Stimulated activated CD4-positive, alpha-beta T cell treated with anti-CD3 and anti-CD28 coated beads, Interleukin-2, amount 100 ng/mL, for 4 hours (primary cell): Measurements from ENCODE around the gene C1QTNF1.
"Not testable (repeated sequence)": the region's sequence is repeated elsewhere in the genome, so short reads cannot be mapped to it uniquely, and the experiment has no call there.

Experiments used
- DNase-seq: peaks from one replicate; pipeline ENCODE4 v3.0.0-alpha.2; 2020; ENCODE audit warnings: low read depth

Gene C1QTNF1

DNA sequence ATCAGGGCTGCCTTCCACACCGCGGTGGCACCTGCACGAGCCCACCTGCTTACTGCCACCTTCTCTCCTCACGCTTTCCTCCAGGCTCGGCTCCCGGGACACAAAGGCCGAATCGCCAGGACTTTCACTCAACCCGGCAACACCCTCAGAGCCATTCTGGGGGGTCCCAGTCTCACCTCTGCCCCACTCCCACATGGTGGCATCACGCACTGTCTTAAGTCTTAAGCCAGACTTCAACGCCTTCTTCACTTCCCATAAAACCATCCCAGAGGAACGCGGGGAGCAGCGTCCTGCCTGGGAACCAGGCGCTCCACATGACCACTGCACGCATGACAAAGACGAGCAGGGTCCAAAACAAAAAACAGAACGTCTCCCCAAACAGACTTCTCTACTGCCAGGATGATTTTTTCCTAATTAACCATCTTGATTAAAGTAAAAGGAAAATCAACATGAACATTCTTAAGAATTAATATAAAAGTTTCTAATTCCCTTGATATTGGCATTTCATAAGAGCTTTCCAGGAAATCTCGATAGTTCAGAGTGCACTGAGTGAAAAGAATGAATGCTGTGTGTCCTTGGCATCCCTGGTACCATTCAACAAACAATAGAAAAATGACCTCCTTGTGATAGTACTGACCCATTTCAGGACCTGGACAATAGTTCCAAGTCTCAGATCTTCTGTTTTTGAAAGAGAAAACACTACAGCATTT is 17.0 kb upstream of the C1QTNF1 start:
- no peak for DNase-seq

DNA sequence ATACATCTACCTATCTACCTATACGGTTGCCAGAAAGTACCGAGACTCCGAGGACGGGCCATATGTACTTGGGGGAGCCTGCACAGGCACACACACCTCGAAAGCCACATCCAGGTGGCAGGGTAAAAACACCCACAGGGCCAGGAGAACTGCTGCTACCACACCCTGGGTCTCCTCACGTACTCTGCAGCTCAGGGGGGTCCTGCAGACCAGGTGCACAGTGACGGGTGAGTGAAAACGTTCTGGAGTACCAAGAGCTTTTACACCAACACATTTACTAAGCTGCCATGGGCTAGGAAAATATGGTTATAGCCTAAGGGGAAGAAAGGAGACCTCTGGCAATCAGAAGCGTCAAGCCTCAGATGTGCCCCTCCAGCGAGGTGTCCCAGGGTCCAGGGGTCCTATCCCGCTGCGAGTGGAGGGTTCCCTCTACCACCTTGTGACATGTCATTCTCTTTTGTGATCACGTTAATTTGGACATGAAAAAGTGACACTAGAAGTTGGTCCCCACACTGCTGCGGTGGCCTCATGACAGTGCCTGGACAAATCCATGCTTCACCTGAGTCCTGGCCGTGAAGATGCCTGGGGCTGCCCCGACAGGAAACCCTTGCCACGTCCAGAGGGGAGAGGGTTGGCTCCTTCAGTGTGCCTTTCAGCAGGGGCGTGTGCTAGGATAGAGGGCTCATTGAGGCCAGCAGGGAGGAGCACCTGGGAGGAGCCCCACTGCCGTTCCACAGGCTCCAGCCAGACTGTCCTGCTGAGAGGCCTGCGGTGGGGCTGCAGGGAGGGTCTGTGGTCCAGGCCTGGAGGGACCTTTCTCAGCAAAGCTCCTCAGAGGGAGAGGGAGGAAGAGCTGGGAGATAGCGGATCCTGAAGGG is 16.2 kb upstream of the C1QTNF1 start:
- no peak for DNase-seq

DNA sequence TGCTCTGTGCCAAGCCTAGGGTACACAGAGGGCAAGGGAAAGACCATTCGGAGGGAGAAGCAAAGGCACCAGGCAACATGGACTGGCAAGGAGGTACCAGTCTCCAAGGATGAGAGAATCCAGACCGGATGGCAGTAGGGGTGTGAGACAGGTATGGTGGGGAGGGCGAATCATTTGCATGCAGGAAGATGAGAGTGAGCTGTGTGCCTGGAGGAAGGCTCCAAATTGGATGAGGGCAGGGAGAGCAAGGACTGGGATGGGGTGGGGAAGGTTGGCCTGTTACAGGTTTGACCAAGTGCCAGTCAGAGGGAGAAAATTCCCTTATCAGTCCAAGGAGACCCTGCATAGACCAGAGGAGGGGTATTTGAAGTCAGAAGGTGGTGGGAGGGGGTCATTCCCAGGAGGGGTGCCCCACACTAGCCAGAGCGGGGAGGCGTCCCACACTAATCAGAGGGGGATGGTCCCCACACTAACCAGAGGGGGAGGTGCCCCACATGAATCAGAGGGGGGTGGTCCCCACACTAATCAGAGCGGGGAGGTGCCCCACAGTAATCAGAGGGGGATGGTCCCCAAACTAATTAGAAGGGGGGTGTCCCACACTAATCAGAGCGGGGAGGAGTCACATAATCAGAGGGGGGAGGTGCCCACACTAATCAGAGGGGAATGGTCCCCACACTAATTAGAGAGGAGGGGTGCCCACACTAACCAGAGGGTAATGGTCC is 15.1 kb upstream of the C1QTNF1 start:
- no peak for DNase-seq

- DNase-seq = peak; percentile 70
Measured at GRCh38 chr17:79009397-79010303, 14.3 kb upstream of the C1QTNF1 start, which contains the start of gene CANT1. Gene CANT1, minus strand, starts transcription at chr17:79009764. Its CDS starts 12,142 bp downstream, at chr17:78997622.

GRCh38 chr17:79010304-79010646 is 13.7 kb upstream of the C1QTNF1 start:
- DNase-seq = no peak

DNA sequence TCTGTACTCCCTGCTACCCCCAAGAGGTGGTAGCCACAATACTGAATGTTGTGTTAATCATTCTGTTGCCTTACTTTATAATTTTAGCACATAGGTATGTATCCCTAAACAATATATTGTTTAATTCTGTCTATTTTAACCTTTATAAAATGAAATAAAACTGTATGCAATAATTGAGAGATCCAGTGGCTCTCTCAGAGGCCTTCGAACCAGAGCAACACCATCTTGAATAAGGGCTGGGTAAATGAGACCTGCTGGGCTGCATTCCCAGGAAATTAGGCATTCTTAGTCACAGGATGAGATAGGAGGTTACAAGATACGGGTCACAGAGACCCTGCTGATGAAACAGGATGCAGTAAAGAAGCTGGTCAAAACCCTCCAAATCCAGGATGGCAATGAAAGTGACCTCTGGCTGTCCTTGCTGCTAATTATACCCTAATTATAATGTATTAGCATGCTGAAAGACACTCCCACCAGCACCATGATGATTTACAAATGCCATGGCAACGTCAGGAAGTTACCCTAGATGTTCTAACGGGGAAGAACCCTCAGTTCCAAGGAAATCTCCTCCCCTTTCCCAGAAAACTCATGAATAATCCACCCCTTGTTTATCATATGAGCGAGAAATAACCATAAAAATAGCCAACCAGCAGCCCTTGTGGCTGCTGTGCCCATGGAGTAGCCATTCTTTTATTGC is 12.4 kb upstream of the C1QTNF1 start:
- DNase-seq = no peak

DNA sequence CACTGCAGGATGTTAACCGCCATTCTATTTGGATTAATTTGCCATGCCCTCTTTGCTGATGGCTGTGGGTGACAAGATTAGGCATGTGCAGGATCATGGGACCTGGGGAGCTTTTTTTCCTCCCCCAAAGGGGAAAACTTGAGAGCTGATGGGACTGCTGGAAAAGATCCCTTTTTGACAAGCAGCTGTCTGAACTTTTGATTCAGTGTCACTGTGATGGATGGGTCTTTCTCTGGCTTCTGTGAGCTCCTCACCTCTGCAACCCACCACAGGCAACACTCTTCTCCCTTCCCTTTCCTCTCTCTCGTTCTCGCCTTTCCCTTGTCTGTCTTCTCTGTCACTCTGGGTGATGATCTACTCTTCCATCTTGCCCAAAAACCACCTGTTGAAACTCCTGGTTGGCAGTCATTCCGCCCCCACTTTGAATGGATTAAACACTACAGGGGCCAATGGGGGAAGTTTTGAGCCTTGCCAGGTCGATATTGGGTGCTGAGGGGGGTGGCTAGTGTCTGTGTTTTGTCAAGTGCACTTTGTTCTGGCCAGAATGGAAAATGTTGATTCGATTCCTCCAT is 11.3 kb upstream of the C1QTNF1 start:
- no peak for DNase-seq

GRCh38 chr17:79014158-79014758 is 9.7 kb upstream of the C1QTNF1 start:
- no peak for DNase-seq

GRCh38 chr17:79017546-79018369 is 6.2 kb upstream of the C1QTNF1 start:
- no peak for DNase-seq

GRCh38 chr17:79018370-79018695 is 5.6 kb upstream of the C1QTNF1 start:
- no peak for DNase-seq

DNA sequence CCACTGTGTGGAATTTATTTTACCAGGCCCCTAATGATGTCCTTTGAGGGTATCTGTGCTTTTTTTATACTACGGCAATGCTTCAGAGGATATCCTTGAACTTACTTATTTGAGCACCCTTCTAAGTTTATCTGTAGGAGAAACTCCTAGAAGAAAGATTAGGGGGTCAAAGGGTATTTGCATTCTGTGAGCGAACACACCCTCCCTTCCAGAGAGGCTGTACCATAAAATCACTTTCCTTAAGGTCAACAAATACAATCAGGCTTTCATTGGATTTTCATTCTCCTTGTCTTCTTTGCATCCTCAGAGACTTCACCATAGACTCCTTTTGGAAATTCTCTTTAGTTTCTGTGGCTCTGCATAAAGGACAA is 4.7 kb upstream of the C1QTNF1 start:
- no peak for DNase-seq

- DNase-seq = peak; percentile 32
Measured at GRCh38 chr17:79019632-79020584, 4.1 kb upstream of the C1QTNF1 start.

DNA sequence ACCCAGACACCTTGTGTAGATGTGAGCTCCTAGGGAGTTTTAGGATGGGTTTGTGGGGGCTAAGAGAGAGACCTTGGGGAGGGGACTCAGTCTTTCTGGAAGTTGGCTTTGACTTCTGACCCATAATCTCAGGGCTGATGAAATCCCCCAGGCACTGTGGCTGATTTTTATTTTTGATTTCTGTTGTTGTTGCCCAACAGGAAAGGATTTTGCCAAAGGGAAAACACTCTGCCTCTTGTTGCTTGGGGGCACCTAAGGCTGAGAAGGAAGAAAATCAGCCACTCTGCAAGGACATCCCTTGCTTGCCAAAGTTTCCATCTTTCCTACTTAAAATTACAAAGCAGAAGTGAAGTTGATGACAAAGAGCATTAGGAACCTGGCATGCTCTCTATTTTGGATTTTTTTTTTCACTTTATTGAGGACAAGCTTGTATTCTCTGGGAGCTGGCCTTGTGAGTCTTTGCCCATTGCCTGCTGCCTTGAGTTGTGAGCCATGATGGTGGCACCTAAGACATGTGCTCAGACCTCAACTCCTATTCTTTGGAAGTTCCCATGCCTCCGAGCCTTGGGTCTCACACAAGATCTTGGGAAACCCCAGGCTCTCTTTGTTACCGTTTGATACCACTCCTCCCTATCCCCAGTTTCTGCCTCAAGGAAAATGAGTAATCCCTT is 3.2 kb upstream of the C1QTNF1 start:
- DNase-seq = no peak

GRCh38 chr17:79021929-79022328 is 2.0 kb upstream of the C1QTNF1 start:
- not testable (repeated sequence) for DNase-seq

DNA sequence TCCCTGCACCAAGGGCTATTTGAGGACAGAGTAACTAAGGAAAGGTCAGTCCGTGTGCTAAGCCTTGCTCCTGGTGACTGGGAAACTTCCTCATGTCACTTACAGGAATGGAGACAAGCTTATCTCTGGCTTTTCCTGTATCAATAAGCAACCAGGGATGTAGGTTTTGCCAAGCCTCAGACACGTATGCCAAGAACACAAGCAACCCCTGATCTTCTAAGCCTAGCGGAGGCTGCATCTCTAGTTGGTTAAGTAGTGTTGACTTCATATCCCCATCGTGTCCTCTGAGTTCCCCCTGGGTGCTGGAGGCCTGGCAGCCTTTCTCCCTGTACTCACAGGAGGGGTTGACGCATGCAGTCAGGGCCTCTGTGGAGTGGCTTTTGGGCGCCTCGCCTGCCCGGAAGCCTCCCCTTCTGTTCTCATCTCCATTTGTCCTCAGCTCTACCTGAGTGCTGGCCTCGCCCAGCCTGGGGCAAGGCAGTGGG is 1.4 kb upstream of the C1QTNF1 start:
- no peak for DNase-seq

- DNase-seq = no peak
Measured at GRCh38 chr17:79023180-79023705, 726 bp upstream of the C1QTNF1 start.
